AG10803 (cell line): ENCODE measurements around the gene PAGE5.

Source experiments
- DNase-seq: peaks from one replicate; pipeline ENCODE4 v3.0.0; 2010; ENCODE audit warnings: low read depth
- H3K4me3 ChIP-seq: 2 replicates; pipeline ENCODE4 v1.5.1; 2011; ENCODE audit warnings: mild to moderate bottlenecking, low read length, control low read depth
- TF ChIP-seq, protein P1 (sequence below): conservative IDR thresholded peaks from 2 replicates; pipeline ENCODE4 v1.5.1; 2011; ENCODE audit warnings: mild to moderate bottlenecking, low read length, control low read depth, inconsistent platforms

The PAGE5 gene

DNA sequence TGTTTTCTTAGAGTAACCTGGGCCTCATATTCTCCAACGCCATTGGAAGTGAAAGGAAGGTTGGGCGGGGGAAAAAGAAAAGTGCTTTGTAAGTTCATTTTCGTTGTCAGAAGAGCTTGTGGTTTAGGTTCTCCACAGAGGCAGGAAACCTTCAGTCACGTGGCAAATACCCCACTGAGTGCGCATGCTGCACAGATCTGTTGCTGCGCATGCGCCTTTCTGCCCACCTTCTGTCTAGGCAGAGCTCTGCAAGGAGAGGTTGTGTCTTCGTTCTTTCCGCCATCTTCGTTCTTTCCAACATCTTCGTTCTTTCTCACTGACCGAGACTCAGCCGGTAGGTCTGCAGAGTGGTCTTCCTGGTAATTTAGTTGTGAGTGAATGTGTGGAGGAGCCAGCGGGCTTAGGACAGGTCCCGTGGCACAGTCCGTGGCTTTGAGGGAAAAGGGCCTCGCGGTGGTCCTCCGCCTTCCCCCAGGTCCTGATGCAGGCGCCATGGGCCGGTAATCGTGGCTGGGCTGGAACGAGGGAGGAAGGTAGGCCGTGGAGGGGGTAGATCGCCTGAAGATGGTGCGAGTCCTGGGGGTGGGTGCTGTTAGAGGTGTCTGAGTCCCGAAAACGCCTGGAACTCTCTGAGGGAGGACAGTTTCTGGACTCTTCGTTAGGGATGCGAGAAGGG is at the start of gene PAGE5:
PAGE5 (plus strand) TSS at position 228 of the 676 bp plus-strand sequence. CDS start 1,037 bp downstream, outside the sequence.
- no peak for DNase-seq
- no peak within 1 kb of the TSS for H3K4me3 ChIP-seq
- TF ChIP-seq, protein P1, sequence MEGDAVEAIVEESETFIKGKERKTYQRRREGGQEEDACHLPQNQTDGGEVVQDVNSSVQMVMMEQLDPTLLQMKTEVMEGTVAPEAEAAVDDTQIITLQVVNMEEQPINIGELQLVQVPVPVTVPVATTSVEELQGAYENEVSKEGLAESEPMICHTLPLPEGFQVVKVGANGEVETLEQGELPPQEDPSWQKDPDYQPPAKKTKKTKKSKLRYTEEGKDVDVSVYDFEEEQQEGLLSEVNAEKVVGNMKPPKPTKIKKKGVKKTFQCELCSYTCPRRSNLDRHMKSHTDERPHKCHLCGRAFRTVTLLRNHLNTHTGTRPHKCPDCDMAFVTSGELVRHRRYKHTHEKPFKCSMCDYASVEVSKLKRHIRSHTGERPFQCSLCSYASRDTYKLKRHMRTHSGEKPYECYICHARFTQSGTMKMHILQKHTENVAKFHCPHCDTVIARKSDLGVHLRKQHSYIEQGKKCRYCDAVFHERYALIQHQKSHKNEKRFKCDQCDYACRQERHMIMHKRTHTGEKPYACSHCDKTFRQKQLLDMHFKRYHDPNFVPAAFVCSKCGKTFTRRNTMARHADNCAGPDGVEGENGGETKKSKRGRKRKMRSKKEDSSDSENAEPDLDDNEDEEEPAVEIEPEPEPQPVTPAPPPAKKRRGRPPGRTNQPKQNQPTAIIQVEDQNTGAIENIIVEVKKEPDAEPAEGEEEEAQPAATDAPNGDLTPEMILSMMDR, result no peak

DNA sequence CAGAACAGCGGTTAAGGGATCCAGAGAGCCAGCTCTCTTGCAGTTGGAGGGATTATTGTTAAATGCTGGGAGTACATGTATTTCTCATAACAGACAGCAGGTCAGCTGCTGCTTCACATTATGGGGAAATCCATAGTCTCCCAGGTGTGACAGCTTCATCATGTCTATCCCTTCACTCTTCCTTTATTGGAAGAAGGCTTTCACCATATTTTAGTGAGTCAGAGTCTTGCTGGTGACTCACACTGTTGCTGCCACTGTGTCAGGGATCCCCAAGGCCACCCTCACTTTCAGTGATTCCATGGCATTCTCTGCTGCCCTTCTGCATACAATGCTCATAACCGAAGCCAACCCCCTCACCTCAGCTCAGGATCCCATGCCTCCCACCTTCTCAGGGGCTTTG is 32.9 kb upstream of the PAGE5 start:
- no peak for DNase-seq
- TF ChIP-seq, protein P1, result no peak

DNA sequence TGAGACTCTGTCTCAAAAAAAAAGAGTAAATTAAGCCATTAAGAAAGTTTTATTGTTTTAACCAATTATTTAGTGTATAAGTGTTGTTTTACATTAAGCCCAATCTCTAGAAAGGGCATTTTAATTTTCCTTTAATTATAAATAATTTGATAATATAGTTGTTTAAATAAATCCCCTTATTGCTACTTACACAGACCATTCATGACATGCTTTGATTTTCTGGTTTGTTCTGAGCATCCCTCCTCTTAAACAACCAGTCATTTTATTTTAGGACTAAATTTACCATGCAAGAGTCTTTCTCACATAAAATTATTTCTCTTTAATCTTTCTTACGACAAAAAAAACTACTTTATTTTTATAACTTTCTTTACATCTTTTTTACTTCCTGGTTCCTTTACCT is 23.5 kb upstream of the PAGE5 start:
- H3K4me3 ChIP-seq, result no peak overlapping the region
- TF ChIP-seq, protein P1, result no peak
- DNase-seq, result no peak

More for the DNA sequence above, 32.9 kb upstream of the PAGE5 start:
- no peak overlapping the region for H3K4me3 ChIP-seq

GRCh38 chrX:55201930-55202579 is 18.1 kb upstream of the PAGE5 start:
- H3K4me3 ChIP-seq, result no peak overlapping the region
- TF ChIP-seq, protein P1, result no peak
- peak; percentile 60 for DNase-seq

DNA sequence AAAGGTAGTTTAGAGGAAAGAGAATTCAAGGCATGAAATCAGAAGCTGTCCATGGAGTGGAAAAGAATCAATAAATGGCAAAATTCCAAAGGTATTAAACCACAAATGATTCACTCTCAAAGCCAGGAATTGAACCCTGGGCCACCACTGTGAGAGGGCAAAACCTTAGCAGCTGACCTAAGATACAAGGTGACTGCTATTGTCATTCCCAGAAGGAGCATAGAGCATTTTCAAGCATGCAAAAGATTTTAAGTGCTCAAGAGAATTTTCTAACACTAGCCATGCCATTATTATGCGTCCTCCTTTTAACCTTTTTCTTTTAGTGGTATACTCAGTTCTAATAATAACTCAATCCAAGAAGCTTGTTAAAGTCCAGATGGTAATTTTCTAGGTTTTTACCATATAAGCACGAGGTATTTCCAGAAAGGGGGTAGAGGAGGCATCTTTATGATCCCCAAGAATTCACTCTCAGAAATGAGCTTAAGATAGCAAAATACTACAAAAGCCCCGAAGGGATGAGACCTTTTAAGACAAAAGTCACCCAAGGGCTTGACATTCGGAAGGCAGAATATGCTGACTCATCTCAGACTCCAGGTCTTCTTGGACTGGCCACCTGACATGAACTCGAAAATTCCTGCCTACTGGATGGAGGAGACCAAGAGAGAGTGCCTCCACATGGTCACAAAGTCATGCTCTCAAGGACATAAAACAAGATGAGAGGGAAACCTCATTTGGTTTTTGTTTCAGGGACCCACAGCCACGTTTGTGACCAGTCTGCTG is 13.8 kb upstream of the PAGE5 start:
- no peak overlapping the region for H3K4me3 ChIP-seq
- TF ChIP-seq, protein P1, result no peak
- no peak for DNase-seq

GRCh38 chrX:55210931-55211677 is 9.0 kb upstream of the PAGE5 start:
- TF ChIP-seq, protein P1, result no peak
- DNase-seq, result no peak

More at GRCh38 chrX:55210931-55211677, 9.0 kb upstream of the PAGE5 start:
- H3K4me3 ChIP-seq, result no peak overlapping the region
